ENCODE data around the gene TSPAN31.

Gene TSPAN31

DNA sequence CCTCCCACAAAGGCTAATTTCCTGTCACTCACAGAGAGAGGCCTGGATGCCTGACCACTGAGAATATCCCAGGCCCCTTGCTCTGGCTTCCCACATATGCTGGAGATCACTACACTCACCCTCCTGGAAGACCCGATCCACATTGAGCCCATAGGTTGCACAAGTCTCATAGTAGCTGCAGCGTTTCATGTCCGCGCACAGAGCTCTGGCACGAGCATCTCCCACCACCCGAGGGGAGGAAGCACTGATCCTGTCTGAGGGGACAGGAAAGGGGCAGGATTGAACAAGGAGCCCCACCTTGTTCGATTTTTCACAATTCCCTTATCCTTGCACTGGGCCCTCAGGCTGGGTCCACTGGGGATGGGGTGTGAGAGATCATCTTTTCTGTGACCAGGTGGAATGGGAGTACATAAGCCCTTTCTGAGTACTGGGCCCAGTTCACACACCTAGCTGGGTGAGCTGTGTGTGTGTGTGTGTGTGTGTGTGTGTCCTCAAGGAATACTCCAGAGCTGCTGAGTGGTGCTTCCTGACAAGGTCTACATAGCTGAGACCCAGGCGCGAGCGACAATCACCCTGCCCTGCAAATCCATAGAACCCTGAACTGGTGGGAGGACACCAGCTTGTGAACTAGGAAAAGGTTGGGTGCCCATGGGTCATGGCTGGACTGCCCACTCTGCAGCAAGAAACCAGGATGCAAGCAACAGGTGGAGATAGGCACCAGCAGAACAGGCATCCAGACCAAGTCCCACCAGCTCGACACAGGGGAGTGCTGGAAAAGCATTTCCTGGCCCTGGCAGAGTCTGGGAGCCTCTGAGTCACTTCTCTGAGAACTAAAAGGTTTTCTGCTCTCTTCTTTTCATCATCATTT lies 11.9 kb upstream of the TSPAN31 start:
- no peak for DNase-seq
- in situ Hi-C loops (cut with HindIII; ENCODE audit: low pct_ligation_motif_present, low pct_unique_long_range_greater_than_20kb, low sequenced_read_pairs), result no loop called here

DNA sequence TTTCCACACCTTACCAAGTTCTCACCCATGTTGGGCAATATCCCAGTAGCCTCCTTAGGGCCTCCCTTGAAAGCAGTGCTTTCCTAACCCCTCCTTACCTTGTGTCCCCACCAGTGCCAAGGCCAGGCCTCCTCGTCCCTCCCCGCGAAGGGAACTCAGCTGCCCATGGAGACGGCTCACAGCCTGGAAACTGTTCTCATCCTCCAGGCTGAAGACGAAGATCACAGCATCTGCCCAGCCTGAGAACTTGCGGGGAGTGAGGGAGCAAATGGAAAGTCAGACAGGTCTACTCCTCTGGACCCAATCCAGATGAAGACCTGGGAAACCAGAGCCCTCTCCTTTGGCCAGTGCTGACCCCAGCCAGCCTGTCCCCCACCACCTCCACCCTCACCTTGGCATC lies 10.9 kb upstream of the TSPAN31 start:
- in situ Hi-C loops (cut with HindIII; ENCODE audit: low pct_ligation_motif_present, low pct_unique_long_range_greater_than_20kb, low sequenced_read_pairs), result no loop called here
- no peak for DNase-seq

DNA sequence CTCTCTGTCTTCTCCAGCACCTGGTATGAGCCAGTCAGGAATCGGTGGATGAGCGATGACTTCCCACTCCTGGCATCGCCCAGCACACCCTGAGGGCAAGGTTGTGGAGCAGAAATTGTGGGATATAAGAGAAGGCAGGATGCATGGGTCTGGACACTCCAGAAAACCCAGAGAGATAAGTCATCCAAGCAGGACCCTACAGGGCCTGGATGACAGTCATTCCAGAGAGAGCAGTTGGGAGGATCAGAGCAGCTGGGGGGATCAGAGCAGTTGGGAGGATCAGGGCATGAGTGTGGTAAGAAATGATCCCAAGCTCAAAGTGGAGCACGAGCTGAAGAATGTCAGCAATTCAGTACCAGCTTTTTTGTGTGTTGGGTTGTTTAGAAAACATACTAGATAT lies 10.2 kb upstream of the TSPAN31 start:
- in situ Hi-C loops (cut with HindIII; ENCODE audit: low pct_ligation_motif_present, low pct_unique_long_range_greater_than_20kb, low sequenced_read_pairs), result no loop called here

DNA sequence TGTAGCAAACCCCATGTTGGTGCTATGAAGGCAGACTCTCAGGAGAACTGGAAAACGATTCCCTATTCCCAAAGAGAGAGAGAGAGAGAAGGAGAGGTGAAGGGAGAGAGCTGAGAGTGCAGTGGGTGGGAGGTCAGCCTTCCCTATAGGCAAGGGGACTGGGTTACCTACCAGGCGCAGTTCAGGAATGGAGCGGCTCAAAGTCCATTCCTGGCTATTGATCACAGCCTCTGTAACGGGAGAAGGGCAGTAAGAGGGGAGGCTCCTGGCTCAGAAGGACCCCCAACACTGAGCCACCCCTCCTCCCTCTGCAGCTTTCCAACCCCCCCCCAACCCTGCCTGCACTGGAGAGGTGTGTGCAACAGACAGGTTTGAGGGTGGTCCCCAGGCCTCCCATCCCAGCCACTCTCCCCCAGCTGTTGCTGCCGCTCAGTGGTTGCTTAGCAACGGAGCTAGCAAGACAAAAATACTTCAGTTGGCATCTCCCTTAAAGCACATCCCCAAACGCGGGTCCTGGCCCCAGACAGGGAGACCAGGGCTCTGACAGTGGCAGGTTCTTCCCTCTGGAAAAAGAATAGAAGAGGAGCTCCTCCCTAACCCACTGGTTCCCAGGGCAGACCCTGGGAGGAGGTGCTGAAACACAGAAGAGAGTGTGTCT lies 9.5 kb upstream of the TSPAN31 start:
- in situ Hi-C loops (cut with HindIII; ENCODE audit: low pct_ligation_motif_present, low pct_unique_long_range_greater_than_20kb, low sequenced_read_pairs), result no loop called here

More for the DNA sequence above, 10.2 kb upstream of the TSPAN31 start:
- DNase-seq, result no peak

DNA sequence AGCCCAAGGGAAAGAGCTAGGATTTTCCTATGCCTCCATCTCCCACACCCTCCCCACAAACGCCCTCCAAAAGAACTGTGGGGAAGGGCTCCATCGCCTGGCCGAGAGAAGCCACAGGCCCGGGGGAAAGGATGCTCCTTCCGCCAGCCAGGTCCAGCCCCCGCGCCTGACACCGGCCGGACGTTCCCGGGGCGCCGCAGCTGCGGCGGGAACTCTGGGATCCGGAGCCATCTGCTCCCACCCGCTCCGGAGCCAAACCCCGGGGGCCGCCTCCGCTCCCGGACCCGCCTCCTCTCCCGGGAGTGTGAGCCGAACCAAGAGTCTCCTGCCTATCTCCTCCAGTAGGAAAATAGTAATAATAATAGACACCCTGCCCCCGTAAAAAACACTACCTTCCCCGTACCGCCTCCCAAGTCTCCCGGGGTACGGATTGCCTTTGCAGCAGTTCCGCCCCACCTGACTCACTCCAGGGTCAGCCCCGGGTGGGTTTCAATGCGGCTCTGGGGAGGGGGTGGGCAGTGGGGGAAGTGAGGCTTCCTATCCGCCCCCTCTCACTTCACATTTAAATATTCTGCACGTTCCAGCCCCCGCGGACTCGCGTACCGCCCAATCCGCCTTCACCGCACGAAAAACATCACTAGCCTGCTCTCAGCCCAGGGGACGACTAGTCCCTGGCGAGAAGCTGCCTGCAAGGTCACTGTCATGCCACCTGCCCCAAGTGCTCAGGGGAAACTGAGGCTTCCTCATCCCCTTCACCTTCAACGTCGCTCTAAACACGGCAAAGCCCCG lies 8.7 kb upstream of the TSPAN31 start:
- peak; percentile 68 for DNase-seq
- in situ Hi-C loops (cut with HindIII; ENCODE audit: low pct_ligation_motif_present, low pct_unique_long_range_greater_than_20kb, low sequenced_read_pairs), result no loop called here

More for the DNA sequence above, 9.5 kb upstream of the TSPAN31 start:
- DNase-seq, result no peak

DNA sequence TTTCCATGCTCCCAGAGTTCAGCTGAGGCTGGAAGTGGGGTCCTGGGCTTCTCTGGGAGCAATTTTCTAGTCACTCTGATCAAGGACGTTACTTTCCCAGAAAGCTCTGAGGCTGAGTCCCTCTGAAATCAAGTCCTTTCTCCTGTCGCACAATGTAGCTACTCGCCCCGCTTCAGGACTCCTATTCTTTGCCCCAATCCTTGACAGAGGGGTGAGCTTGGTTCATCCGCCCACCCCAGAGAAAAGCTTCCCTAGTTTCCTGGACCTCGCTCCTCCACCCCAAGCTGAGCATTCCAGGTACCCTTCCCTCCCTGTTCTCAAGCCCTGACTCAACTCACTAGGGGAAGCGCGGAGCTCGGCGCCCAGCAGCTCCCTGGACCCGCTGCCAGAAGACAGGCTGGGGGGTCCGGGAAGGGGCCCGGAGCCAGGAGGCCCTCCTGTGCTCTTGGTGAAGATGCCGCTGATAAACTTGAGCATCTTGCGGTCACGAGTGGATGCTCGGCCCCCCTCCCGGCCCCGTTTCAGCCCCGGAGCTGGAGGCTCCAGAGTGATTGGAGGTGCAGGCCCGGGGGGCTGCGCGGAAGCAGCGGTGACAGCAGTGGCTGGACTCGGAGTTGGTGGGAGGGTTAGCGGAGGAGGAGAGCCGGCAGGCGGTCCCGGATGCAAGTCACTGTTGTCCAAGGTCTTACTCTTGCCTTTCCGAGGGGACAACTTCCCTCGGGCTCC lies 7.9 kb upstream of the TSPAN31 start:
- in situ Hi-C loops (cut with HindIII; ENCODE audit: low pct_ligation_motif_present, low pct_unique_long_range_greater_than_20kb, low sequenced_read_pairs), result no loop called here
- no peak for DNase-seq

DNA sequence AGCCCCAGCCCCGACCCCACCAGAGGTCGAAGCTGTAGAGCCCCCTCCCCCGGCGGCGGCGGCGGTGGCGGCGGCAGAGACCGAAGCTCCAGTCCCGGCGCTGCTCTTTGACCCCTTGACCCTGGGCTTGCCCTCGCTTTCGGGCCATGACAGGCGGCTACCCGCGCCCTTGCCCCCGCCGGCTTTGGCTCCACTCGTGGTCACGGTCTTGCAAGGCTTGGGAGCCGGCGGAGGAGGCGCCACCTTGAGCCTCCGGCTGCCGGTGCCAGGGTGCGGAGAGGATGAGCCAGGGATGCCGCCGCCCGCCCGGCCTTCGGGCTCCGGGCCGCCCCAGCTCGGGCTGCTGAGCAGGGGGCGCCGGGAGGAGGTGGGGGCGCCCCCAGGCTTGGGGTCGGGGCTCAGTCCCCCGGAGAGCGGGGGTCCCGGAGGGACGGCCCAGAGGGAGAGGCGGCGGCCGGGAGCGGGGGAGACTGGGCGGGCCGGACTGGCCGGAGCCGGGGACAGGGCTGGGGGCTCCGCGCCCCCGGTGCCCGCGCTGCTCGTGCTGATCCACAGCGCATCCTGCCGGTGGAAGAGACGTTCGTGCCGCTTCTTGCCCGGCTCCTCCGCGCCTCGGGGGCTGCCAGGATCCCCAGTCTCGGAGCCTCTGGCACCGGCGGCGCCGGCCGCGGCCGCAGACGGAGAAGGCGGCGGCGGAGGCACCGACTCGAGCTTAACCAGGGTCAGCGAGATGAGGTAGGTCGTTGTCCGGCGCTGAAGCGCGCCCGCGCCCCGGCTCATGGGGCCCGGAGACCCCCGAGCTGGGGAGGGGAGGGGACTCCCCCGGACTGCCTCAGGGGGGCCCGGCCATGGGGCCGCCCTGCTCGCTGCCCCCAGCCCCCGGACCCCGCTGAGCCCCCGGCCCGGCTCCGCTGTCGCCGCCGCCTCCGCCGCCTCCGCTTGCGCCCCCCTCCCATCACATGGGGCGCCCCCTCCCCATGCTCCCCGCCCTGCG lies 7.1 kb upstream of the TSPAN31 start:
- peak; percentile 50 for DNase-seq
- in situ Hi-C loops (cut with HindIII; ENCODE audit: low pct_ligation_motif_present, low pct_unique_long_range_greater_than_20kb, low sequenced_read_pairs), result no loop called here

DNA sequence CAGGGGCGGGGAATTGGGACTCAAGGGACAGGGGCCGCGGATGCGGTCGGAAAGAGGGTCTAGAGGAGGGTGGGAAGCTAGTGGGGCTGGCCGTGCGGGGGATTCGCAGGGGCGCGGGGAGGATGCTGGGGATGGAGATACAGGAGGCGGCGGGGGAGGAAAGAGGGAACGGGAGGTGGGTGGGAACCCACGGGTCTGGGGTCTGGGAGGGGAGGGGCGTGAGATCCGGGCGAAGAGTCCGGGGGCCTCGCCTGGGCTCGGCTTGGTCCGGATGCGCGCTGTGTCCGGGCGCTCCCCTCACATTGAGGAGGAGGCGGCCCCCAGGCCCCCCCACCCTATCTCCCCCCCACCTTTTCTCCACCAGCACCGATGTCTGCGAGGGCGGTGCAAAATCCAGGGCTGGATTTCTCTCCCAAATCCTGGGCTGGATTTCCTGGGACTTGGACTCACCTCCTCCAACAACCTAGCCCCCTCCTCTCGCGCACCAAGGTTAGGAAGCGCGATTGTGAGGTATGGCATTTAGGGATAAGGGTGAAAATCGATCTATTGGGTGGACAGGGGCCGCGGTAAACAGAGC lies 6.1 kb upstream of the TSPAN31 start, which contains the start of gene AGAP2:
TSS of gene AGAP2 (minus strand) at position 82 of the 577 bp plus-strand sequence. CDS start 496 bp downstream, outside the sequence.
- peak; percentile 35 for DNase-seq
- in situ Hi-C loops (cut with HindIII; ENCODE audit: low pct_ligation_motif_present, low pct_unique_long_range_greater_than_20kb, low sequenced_read_pairs), result no loop called here

DNA sequence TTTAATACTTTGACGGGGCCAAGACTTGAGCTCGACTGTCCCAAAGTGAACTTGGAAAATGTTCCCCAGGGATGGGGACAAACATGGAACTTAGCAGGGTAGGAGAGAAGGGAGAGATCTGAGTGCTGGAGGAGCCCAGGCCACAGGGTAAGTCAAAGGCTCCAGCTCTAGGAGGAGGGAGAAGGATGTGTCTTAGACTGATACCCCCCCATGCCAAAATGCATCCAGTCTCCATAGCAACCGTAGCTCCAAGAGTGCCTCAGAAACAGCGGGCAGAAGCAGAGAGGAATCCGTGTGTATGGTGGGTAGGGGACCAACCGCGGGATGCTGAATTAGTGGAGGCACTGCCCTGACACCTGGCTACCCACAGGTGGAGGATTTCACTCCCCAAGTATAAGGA lies 5.5 kb upstream of the TSPAN31 start:
- in situ Hi-C loops (cut with HindIII; ENCODE audit: low pct_ligation_motif_present, low pct_unique_long_range_greater_than_20kb, low sequenced_read_pairs), result no loop called here
- no peak for DNase-seq

DNA sequence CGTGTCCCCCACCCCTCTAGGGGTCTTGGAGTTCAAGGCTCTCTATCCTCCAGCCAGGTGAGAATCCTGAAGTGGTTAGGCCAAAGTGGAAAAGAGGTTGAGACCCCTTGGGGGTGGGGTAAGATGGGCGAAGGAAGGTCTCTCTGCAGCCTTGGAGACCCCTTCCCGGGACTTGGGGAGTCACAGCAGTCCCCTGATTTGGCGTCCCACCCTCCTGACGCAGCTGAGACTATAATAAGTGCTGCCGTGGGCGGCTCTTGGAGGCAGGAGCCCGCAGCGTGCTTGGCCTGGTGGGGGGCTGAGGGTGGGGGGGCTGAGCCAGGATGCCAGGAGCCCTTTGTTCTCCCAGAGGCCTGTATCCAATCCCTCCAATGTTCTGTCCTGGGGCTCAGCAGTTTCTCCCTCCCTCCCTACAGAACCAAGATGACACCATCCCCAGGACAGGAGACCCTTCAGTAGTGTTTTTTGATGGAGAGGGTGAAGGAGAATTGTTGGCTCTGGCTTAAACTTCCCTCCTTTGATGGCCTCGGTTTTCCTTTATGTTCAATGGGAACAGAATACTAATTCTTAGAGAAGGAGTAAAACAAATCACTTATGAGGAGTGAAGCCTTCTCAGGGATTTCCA lies 4.8 kb upstream of the TSPAN31 start:
- in situ Hi-C loops (cut with HindIII; ENCODE audit: low pct_ligation_motif_present, low pct_unique_long_range_greater_than_20kb, low sequenced_read_pairs), result no loop called here
- no peak for DNase-seq

DNA sequence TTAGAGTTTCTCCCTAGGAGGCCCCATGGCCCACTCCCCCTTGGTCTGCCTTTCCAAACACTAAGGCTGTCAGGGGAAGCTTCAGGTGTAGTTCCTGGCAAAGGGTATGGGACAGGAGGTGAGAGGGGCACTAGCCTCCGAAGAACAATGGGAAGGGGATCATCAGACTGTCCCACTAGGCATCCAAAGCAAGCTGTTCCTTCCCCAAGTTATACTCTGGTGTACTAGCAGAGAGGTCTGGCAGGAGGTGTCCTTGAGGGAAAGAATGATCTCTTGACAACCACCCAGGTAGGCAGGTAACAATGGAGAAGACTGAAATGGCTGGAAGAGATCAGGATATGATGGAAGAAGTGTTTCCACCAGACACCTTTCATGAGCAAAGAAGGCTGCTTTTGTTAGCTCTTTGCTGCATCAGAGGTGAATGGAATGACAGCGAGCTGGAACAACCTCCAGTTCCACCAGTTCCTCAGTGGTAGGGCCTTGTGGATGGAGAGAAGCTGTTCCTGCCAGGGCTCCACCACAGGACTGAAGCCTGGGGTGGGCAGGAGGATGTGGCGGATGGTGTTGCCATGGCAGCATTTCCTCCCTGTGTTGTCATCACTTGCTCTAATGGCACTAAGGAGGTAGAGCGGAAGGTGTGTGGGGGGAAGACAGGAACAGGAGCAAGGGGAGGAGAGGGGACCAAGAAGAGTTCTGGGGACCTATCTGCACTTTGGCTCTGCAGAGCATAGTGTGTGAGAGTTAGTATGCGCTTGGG lies 4.0 kb upstream of the TSPAN31 start:
- no peak for DNase-seq
- in situ Hi-C loops (cut with HindIII; ENCODE audit: low pct_ligation_motif_present, low pct_unique_long_range_greater_than_20kb, low sequenced_read_pairs), result no loop called here

DNA sequence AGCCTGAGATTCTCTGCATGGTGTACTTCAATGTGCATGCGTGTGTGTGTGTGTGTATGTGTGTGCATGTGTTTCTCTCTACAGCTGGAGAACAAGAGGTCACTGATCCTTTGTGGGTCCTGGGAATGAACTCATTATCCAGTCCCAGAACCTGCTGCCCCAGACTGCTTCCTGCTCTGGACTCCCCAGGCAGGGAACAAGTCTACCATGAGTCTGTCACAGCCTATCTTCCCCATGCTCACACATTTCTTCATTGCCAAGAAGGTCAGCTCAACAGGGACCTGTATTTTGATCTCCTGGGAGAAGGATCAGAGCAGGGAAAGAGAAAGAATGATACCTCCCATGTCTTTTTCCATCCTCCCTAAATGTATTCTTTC lies 3.4 kb upstream of the TSPAN31 start:
- in situ Hi-C loops (cut with HindIII; ENCODE audit: low pct_ligation_motif_present, low pct_unique_long_range_greater_than_20kb, low sequenced_read_pairs), result no loop called here
- no peak for DNase-seq

DNA sequence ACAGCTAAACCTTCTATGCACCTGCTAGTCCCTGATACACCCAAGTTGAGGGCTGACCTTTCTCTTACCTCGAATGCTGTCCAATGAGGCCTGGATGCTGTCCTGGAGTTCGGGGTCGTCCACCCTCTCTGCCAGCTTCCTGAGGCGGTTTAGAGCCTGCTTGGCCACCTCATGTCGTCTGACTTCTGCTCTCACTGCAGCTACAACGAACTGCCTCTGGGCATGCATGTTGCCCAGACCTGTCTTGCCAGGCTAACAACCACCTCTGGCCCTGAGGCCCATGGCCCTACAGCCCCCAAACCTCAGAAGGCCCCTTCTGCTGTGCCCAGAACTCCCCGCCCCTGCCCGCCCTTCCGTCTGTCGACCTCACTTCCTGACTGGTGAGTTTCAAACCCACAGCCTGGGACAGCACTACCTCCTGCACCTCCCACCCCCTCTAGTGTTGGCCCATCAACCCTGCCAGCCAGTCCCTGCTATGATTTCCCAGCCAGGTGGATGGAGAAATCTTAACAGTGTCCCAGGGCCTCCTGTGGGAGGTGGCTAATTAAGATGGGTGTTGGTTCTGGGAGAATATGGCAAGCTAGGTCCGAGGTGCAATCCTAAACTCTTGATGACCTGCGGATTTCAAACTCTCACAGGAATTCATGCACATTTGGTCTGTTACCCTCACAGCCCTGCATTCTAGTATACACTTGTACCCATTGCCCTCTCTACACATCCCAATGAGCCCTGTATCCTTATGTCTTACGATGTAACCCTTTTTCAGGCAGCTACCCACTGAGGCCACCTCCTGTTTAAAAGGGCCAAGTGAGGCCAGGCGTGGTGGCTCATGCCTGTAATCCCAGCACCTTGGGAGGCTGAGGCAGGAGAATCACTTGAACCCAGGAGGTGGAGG lies 2.7 kb upstream of the TSPAN31 start:
- in situ Hi-C loops (cut with HindIII; ENCODE audit: low pct_ligation_motif_present, low pct_unique_long_range_greater_than_20kb, low sequenced_read_pairs), result no loop called here

DNA sequence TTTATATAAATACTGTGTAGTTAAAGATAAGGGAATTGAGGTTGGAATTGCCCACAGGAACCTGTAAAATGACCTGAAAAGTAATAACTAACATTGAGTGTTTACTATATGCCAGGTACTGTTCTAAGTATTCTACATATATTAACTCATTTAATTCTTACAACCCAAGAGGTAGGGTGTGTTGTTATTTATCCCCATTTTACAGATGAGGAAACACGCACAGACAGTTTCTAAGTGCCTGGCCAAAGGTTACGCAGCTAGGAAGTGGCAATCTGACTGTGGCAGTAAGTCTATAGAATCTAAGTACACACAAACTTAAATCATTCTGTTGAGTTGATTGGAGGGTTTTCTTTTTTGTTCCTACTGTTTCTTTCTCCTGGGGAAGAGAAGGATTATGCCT lies 1.1 kb upstream of the TSPAN31 start:
- in situ Hi-C loops (cut with HindIII; ENCODE audit: low pct_ligation_motif_present, low pct_unique_long_range_greater_than_20kb, low sequenced_read_pairs), result no loop called here
- no peak for DNase-seq

More for the DNA sequence above, 2.7 kb upstream of the TSPAN31 start:
- DNase-seq, result peak; percentile 43

DNA sequence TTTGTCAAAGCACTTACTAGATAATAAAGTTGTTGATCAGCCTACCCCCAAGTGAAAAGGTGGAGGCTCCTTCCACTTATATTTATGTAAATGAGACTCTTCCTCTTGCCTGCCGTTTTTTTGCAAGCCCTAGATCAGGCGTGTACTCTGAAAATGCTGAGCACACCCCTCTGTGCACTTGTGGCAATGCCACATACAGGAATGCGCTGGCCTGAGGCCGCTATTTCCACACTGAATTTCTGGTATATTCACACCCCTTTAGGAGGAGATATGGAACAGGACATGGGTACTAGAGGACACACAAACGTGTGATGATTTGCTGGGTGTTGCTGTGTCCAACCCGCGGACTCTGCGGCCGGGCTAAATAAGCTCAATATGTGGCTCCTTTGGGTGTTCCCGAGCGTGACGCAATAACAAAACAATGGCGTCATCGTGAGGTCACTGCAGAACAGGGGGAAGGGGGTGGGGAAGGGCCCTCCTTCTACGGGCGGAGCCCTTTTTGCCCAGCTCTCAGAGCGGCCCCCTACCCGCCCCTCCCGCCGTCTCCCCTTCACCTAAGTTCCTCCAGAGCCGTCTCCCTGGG lies 554 bp upstream of the TSPAN31 start:
- in situ Hi-C loops (cut with HindIII; ENCODE audit: low pct_ligation_motif_present, low pct_unique_long_range_greater_than_20kb, low sequenced_read_pairs), result no loop called here
- peak; percentile 90 for DNase-seq

Measured in ACHN (cell line).